Measurements from ENCODE around the gene ITGAD. TPM values are rescaled to one million over a fixed set of nuclear protein-coding genes. Genes with fewer than 3 reads are reported as not detected.
A peak's percentile ranks its signal among the peaks of the same experiment; 100 is the strongest.

Gene ITGAD
- total and polyA plus RNA-seq, 2 donors = 0.28 to 0.78 TPM

- Histone ChIP-seq H3K36me3 (ENCODE audit: control insufficient read depth in 2 of 2, insufficient read depth in 2 of 2, low read length in 1 of 2) (no peaks in the 10 kb centered on the region), H3K4me1 (ENCODE audit: control insufficient read depth in 2 of 2, insufficient read depth in 2 of 2, low read length in 2 of 2) (no peaks in the 10 kb centered on the region), H3K9me3 (ENCODE audit: control insufficient read depth in 2 of 2, insufficient read depth in 1 of 2, low read length in 1 of 2) (no peaks in the 10 kb centered on the region), H3K4me3 (ENCODE audit: low read length in 2 of 2) (no peak overlapping the region), H3K27ac (ENCODE audit: low read depth in 1 of 2, low read length in 1 of 2) (no peak overlapping the region), H3K27me3 (ENCODE audit: control insufficient read depth in 2 of 2, insufficient read depth in 1 of 2, low read length in 1 of 2) (no peaks in the 10 kb centered on the region)
- 80% methylated on average over 3 of the region's 3 CpGs for WGBS
- no peak for DNase-seq (ENCODE audit: low read depth in 6 of 9, low spot score in 9 of 9)
These were observed 26.9 kb downstream of the ITGAD start for GRCh38 chr16:31420037-31420436.

GRCh38 chr16:31421587-31421986 lies 28.5 kb downstream of the ITGAD start:
- WGBS = 80% methylated on average over 6 of the region's 6 CpGs
- no peak for DNase-seq (ENCODE audit: low read depth in 6 of 9, low spot score in 9 of 9)
- Histone ChIP-seq H3K9me3 (ENCODE audit: control insufficient read depth in 2 of 2, insufficient read depth in 1 of 2, low read length in 1 of 2) (no peaks in the 10 kb centered on the region), H3K27ac (ENCODE audit: low read depth in 1 of 2, low read length in 1 of 2) (no peak overlapping the region), H3K36me3 (ENCODE audit: control insufficient read depth in 2 of 2, insufficient read depth in 2 of 2, low read length in 1 of 2) (no peaks in the 10 kb centered on the region), H3K4me1 (ENCODE audit: control insufficient read depth in 2 of 2, insufficient read depth in 2 of 2, low read length in 2 of 2) (no peaks in the 10 kb centered on the region), H3K4me3 (ENCODE audit: low read length in 2 of 2) (no peak overlapping the region), H3K27me3 (ENCODE audit: control insufficient read depth in 2 of 2, insufficient read depth in 1 of 2, low read length in 1 of 2) (no peaks in the 10 kb centered on the region)

GRCh38 chr16:31423241-31423640 lies 30.1 kb downstream of the ITGAD start:
- Histone ChIP-seq H3K27ac (ENCODE audit: low read depth in 1 of 2, low read length in 1 of 2) (no peak overlapping the region), H3K4me1 (ENCODE audit: control insufficient read depth in 2 of 2, insufficient read depth in 2 of 2, low read length in 2 of 2) (peaks cover 0 to 4% of the 10 kb centered on the region in 2 donors), H3K9me3 (ENCODE audit: control insufficient read depth in 2 of 2, insufficient read depth in 1 of 2, low read length in 1 of 2) (peaks cover 0 to 6% of the 10 kb centered on the region in 2 donors), H3K27me3 (ENCODE audit: control insufficient read depth in 2 of 2, insufficient read depth in 1 of 2, low read length in 1 of 2) (peaks cover 0 to 9% of the 10 kb centered on the region in 2 donors), H3K4me3 (ENCODE audit: low read length in 2 of 2) (no peak overlapping the region), H3K36me3 (ENCODE audit: control insufficient read depth in 2 of 2, insufficient read depth in 2 of 2, low read length in 1 of 2) (no peaks in the 10 kb centered on the region)
- no peak for DNase-seq (ENCODE audit: low read depth in 6 of 9, low spot score in 9 of 9)
- WGBS = 54% methylated on average over 3 of the region's 3 CpGs

- no peaks in the 10 kb centered on the region for H3K36me3 ChIP-seq (ENCODE audit: control insufficient read depth in 2 of 2, insufficient read depth in 2 of 2, low read length in 1 of 2)
- peaks cover 0 to 6% of the 10 kb centered on the region in 2 donors for H3K9me3 ChIP-seq (ENCODE audit: control insufficient read depth in 2 of 2, insufficient read depth in 1 of 2, low read length in 1 of 2)
- H3K4me1 ChIP-seq (ENCODE audit: control insufficient read depth in 2 of 2, insufficient read depth in 2 of 2, low read length in 2 of 2) = peaks cover 0 to 4% of the 10 kb centered on the region in 2 donors
- no peak overlapping the region for H3K27ac ChIP-seq (ENCODE audit: low read depth in 1 of 2, low read length in 1 of 2)
- peaks cover 0 to 9% of the 10 kb centered on the region in 2 donors for H3K27me3 ChIP-seq (ENCODE audit: control insufficient read depth in 2 of 2, insufficient read depth in 1 of 2, low read length in 1 of 2)
- 92% methylated on average over 12 of the region's 12 CpGs for WGBS
- no peak for DNase-seq (ENCODE audit: low read depth in 6 of 9, low spot score in 9 of 9)
- no peak overlapping the region for H3K4me3 ChIP-seq (ENCODE audit: low read length in 2 of 2)
These were observed 30.7 kb downstream of the ITGAD start for GRCh38 chr16:31423801-31424200.

- Histone ChIP-seq H3K4me1 (ENCODE audit: control insufficient read depth in 2 of 2, insufficient read depth in 2 of 2, low read length in 2 of 2) (peaks cover 0 to 4% of the 10 kb centered on the region in 2 donors), H3K36me3 (ENCODE audit: control insufficient read depth in 2 of 2, insufficient read depth in 2 of 2, low read length in 1 of 2) (no peaks in the 10 kb centered on the region), H3K9me3 (ENCODE audit: control insufficient read depth in 2 of 2, insufficient read depth in 1 of 2, low read length in 1 of 2) (peaks cover 0 to 6% of the 10 kb centered on the region in 2 donors), H3K4me3 (ENCODE audit: low read length in 2 of 2) (peak overlapping the region in 1 of 2 donors; percentile 26), H3K27me3 (ENCODE audit: control insufficient read depth in 2 of 2, insufficient read depth in 1 of 2, low read length in 1 of 2) (peaks cover 0 to 9% of the 10 kb centered on the region in 2 donors), H3K27ac (ENCODE audit: low read depth in 1 of 2, low read length in 1 of 2) (no peak overlapping the region)
- peak in 4 of 9 donors; percentile 13 to 39 (median 35) for DNase-seq (ENCODE audit: low read depth in 6 of 9, low spot score in 9 of 9)
- 50% methylated on average over 69 of the region's 83 CpGs for WGBS
These were observed 34.5 kb downstream of the ITGAD start for GRCh38 chr16:31427441-31428278.

- Histone ChIP-seq H3K27me3 (ENCODE audit: control insufficient read depth in 2 of 2, insufficient read depth in 1 of 2, low read length in 1 of 2) (peaks cover 0 to 9% of the 10 kb centered on the region in 2 donors), H3K36me3 (ENCODE audit: control insufficient read depth in 2 of 2, insufficient read depth in 2 of 2, low read length in 1 of 2) (no peaks in the 10 kb centered on the region), H3K27ac (ENCODE audit: low read depth in 1 of 2, low read length in 1 of 2) (no peak within 1 kb of the TSS), H3K4me3 (ENCODE audit: low read length in 2 of 2) (peak within 1 kb of the TSS in 1 of 2 donors; percentile 26), H3K4me1 (ENCODE audit: control insufficient read depth in 2 of 2, insufficient read depth in 2 of 2, low read length in 2 of 2) (peaks cover 0 to 4% of the 10 kb centered on the region in 2 donors), H3K9me3 (ENCODE audit: control insufficient read depth in 2 of 2, insufficient read depth in 1 of 2, low read length in 1 of 2) (peaks cover 0 to 6% of the 10 kb centered on the region in 2 donors)
- 94% methylated on average over 7 of the region's 7 CpGs for WGBS
- DNase-seq (ENCODE audit: low read depth in 6 of 9, low spot score in 9 of 9) = no peak
These were observed 35.1 kb downstream of the ITGAD start, which contains the start of gene COX6A2 for GRCh38 chr16:31428279-31428597. COX6A2 (minus strand) TSS chr16:31428360; CDS start chr16:31428325, 35 bp downstream.

GRCh38 chr16:31428638-31429247 lies 35.6 kb downstream of the ITGAD start:
- 95% methylated on average over 7 of the region's 7 CpGs for WGBS
- peaks cover 0 to 4% of the 10 kb centered on the region in 2 donors for H3K4me1 ChIP-seq (ENCODE audit: control insufficient read depth in 2 of 2, insufficient read depth in 2 of 2, low read length in 2 of 2)
- no peak overlapping the region for H3K27ac ChIP-seq (ENCODE audit: low read depth in 1 of 2, low read length in 1 of 2)
- no peaks in the 10 kb centered on the region for H3K36me3 ChIP-seq (ENCODE audit: control insufficient read depth in 2 of 2, insufficient read depth in 2 of 2, low read length in 1 of 2)
- H3K4me3 ChIP-seq (ENCODE audit: low read length in 2 of 2) = no peak overlapping the region
- H3K27me3 ChIP-seq (ENCODE audit: control insufficient read depth in 2 of 2, insufficient read depth in 1 of 2, low read length in 1 of 2) = peaks cover 0 to 9% of the 10 kb centered on the region in 2 donors
- no peak for DNase-seq (ENCODE audit: low read depth in 6 of 9, low spot score in 9 of 9)
- peaks cover 0 to 6% of the 10 kb centered on the region in 2 donors for H3K9me3 ChIP-seq (ENCODE audit: control insufficient read depth in 2 of 2, insufficient read depth in 1 of 2, low read length in 1 of 2)

GRCh38 chr16:31429314-31429713 lies 36.2 kb downstream of the ITGAD start:
- peaks cover 0 to 9% of the 10 kb centered on the region in 2 donors for H3K27me3 ChIP-seq (ENCODE audit: control insufficient read depth in 2 of 2, insufficient read depth in 1 of 2, low read length in 1 of 2)

GRCh38 chr16:31429796-31430195 lies 36.7 kb downstream of the ITGAD start:
- Histone ChIP-seq H3K9me3 (ENCODE audit: control insufficient read depth in 2 of 2, insufficient read depth in 1 of 2, low read length in 1 of 2) (peaks cover 0 to 6% of the 10 kb centered on the region in 2 donors), H3K36me3 (ENCODE audit: control insufficient read depth in 2 of 2, insufficient read depth in 2 of 2, low read length in 1 of 2) (no peaks in the 10 kb centered on the region), H3K4me3 (ENCODE audit: low read length in 2 of 2) (no peak overlapping the region), H3K4me1 (ENCODE audit: control insufficient read depth in 2 of 2, insufficient read depth in 2 of 2, low read length in 2 of 2) (peaks cover 0 to 4% of the 10 kb centered on the region in 2 donors), H3K27ac (ENCODE audit: low read depth in 1 of 2, low read length in 1 of 2) (no peak overlapping the region), H3K27me3 (ENCODE audit: control insufficient read depth in 2 of 2, insufficient read depth in 1 of 2, low read length in 1 of 2) (peaks cover 0 to 9% of the 10 kb centered on the region in 2 donors)
- WGBS = 96% methylated on average over 3 of the region's 3 CpGs
- DNase-seq (ENCODE audit: low read depth in 6 of 9, low spot score in 9 of 9) = no peak

More at GRCh38 chr16:31429314-31429713, 36.2 kb downstream of the ITGAD start:
- Histone ChIP-seq H3K4me1 (ENCODE audit: control insufficient read depth in 2 of 2, insufficient read depth in 2 of 2, low read length in 2 of 2) (peaks cover 0 to 4% of the 10 kb centered on the region in 2 donors), H3K9me3 (ENCODE audit: control insufficient read depth in 2 of 2, insufficient read depth in 1 of 2, low read length in 1 of 2) (peaks cover 0 to 6% of the 10 kb centered on the region in 2 donors), H3K27ac (ENCODE audit: low read depth in 1 of 2, low read length in 1 of 2) (no peak overlapping the region), H3K4me3 (ENCODE audit: low read length in 2 of 2) (no peak overlapping the region), H3K36me3 (ENCODE audit: control insufficient read depth in 2 of 2, insufficient read depth in 2 of 2, low read length in 1 of 2) (no peaks in the 10 kb centered on the region)
- WGBS = 14% methylated on average over 1 of the region's 1 CpG
- DNase-seq (ENCODE audit: low read depth in 6 of 9, low spot score in 9 of 9) = no peak

All from thymus (tissue), 11 donors.